Neural progenitor cell (in vitro differentiated cells): ENCODE results near the gene PAH.

Experiments used
- EZH2 ChIP-seq: fragments of 200-600 bp; sonication (generic); IDR thresholded peaks from 2 replicates; pipeline ENCODE4 v1.6.1; 2017; ENCODE audit warnings: antibody characterized with exemption, mild to moderate bottlenecking, moderate library complexity
- EZH2phosphoT487 ChIP-seq: fragments of 200-600 bp; sonication (generic); IDR thresholded peaks from 2 replicates; pipeline ENCODE4 v1.6.1; 2017; ENCODE audit warnings: antibody characterized with exemption
- TF ChIP-seq, protein P1 (sequence below): fragments of 200-600 bp; sonication (generic); IDR thresholded peaks from 2 replicates; pipeline ENCODE4 v1.5.1; 2017; ENCODE audit warnings: antibody characterized with exemption, mild to moderate bottlenecking

DNA sequence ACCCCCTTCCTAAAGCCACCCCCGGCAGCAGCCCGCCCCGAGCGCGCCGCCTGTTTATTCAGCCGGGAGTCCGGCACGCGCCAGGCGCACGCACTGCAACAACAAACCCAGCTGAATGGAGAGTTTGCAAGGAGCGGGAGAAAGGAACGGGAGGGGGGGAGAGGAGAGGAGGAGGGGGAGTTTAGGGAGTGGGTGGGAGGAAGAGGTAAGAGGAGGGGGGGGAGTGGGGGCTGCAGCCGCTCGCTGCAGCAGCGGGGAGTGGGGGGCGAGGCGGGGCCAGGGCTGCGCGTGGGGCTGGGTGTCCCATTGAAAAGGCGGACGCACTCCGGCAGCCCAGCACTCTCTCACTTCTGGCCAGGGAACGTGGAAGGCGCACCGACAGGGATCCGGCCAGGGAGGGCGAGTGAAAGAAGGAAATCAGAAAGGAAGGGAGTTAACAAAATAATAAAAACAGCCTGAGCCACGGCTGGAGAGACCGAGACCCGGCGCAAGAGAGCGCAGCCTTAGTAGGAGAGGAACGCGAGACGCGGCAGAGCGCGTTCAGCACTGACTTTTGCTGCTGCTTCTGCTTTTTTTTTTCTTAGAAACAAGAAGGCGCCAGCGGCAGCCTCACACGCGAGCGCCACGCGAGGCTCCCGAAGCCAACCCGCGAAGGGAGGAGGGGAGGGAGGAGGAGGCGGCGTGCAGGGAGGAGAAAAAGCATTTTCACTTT is 40.5 kb upstream of the PAH start, which contains the start of gene ASCL1:
- TF ChIP-seq, protein P1, sequence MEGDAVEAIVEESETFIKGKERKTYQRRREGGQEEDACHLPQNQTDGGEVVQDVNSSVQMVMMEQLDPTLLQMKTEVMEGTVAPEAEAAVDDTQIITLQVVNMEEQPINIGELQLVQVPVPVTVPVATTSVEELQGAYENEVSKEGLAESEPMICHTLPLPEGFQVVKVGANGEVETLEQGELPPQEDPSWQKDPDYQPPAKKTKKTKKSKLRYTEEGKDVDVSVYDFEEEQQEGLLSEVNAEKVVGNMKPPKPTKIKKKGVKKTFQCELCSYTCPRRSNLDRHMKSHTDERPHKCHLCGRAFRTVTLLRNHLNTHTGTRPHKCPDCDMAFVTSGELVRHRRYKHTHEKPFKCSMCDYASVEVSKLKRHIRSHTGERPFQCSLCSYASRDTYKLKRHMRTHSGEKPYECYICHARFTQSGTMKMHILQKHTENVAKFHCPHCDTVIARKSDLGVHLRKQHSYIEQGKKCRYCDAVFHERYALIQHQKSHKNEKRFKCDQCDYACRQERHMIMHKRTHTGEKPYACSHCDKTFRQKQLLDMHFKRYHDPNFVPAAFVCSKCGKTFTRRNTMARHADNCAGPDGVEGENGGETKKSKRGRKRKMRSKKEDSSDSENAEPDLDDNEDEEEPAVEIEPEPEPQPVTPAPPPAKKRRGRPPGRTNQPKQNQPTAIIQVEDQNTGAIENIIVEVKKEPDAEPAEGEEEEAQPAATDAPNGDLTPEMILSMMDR = no peak
- TF ChIP-seq EZH2phosphoT487 (no peak), EZH2 (peak; percentile 14)
